ENCODE results near the gene TMTC2.

GRCh38 chr12:82709794-82710355 is 23.2 kb downstream of the TMTC2 start:
- TF ChIP-seq, protein P1, sequence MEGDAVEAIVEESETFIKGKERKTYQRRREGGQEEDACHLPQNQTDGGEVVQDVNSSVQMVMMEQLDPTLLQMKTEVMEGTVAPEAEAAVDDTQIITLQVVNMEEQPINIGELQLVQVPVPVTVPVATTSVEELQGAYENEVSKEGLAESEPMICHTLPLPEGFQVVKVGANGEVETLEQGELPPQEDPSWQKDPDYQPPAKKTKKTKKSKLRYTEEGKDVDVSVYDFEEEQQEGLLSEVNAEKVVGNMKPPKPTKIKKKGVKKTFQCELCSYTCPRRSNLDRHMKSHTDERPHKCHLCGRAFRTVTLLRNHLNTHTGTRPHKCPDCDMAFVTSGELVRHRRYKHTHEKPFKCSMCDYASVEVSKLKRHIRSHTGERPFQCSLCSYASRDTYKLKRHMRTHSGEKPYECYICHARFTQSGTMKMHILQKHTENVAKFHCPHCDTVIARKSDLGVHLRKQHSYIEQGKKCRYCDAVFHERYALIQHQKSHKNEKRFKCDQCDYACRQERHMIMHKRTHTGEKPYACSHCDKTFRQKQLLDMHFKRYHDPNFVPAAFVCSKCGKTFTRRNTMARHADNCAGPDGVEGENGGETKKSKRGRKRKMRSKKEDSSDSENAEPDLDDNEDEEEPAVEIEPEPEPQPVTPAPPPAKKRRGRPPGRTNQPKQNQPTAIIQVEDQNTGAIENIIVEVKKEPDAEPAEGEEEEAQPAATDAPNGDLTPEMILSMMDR (IDR thresholded peaks at IDR 0.05; ENCODE audit: low read length) = no peak
- TF ChIP-seq EZH2 (IDR thresholded peaks at IDR 0.05; ENCODE audit: borderline replicate concordance, low read length) = no peak
